Ishikawa (cell line): ENCODE results near the gene PRPF18.

Source experiments
- CEBPB ChIP-seq: IDR thresholded peaks from 2 replicates; pipeline ENCODE4 v1.6.1; 2012
- CREB1 ChIP-seq: IDR thresholded peaks from 2 replicates; pipeline ENCODE4 v1.6.1; 2012; ENCODE audit warnings: low read depth
- EGR1 ChIP-seq: IDR thresholded peaks from 2 replicates; pipeline ENCODE4 v1.6.1; 2012
- EP300 ChIP-seq: IDR thresholded peaks from 2 replicates; pipeline ENCODE4 v1.6.1; 2012; ENCODE audit warnings: borderline replicate concordance
- FOXM1 ChIP-seq: IDR thresholded peaks from 2 replicates; pipeline ENCODE4 v1.6.1; 2012; ENCODE audit warnings: low read depth, borderline replicate concordance
- MAX ChIP-seq: IDR thresholded peaks from 2 replicates; pipeline ENCODE4 v1.6.1; 2012
- NFIC ChIP-seq: IDR thresholded peaks from 2 replicates; pipeline ENCODE4 v1.6.1; 2012
- RAD21 ChIP-seq: IDR thresholded peaks from 2 replicates; pipeline ENCODE4 v1.6.1; 2012; ENCODE audit warnings: low read depth
- REST ChIP-seq: IDR thresholded peaks from 2 replicates; pipeline ENCODE4 v1.6.1; 2012; ENCODE audit warnings: low read depth, mild to moderate bottlenecking
- TAF1 ChIP-seq: IDR thresholded peaks from 2 replicates; pipeline ENCODE4 v1.6.1; 2012; ENCODE audit warnings: low read depth, mild to moderate bottlenecking
- TCF12 ChIP-seq: IDR thresholded peaks from 2 replicates; pipeline ENCODE4 v1.6.1; 2012; ENCODE audit warnings: low read depth
- TEAD4 ChIP-seq: IDR thresholded peaks from 2 replicates; pipeline ENCODE4 v1.6.1; 2012
- USF1 ChIP-seq: IDR thresholded peaks from 2 replicates; pipeline ENCODE4 v1.6.1; 2012
- YY1 ChIP-seq: IDR thresholded peaks from 2 replicates; pipeline ENCODE4 v1.6.1; 2012; ENCODE audit warnings: low read depth
- ZBTB7A ChIP-seq: IDR thresholded peaks from 2 replicates; pipeline ENCODE4 v1.6.1; 2012; ENCODE audit warnings: low read depth

PRPF18 gene

GRCh38 chr10:13555884-13556510 is 30.8 kb upstream of the PRPF18 start:
- TF ChIP-seq EGR1 (no peak), REST (no peak), TEAD4 (no peak), FOXM1 (no peak), MAX (no peak), RAD21 (no peak), CEBPB (no peak), EP300 (no peak), ZBTB7A (no peak), TAF1 (no peak), USF1 (no peak), NFIC (no peak), CREB1 (no peak), TCF12 (no peak), YY1 (no peak)

GRCh38 chr10:13559124-13559700 is 27.6 kb upstream of the PRPF18 start:
- TF ChIP-seq USF1: no peak

GRCh38 chr10:13560597-13560996 is 26.2 kb upstream of the PRPF18 start:
- peak; percentile 99 for TF ChIP-seq NFIC
- peak; percentile 16; the same call in 1 of the 2 replicates for TF ChIP-seq RAD21
- TF ChIP-seq EP300: peak; percentile 94
- TF ChIP-seq ZBTB7A: no peak
- peak; percentile 74 for TF ChIP-seq YY1
- TF ChIP-seq TCF12: peak; percentile 95
- peak; percentile 77 for TF ChIP-seq MAX
- 0 out of 2 replicates have a peak, but pooled peaks have one; percentile 38 for TF ChIP-seq USF1
- TF ChIP-seq TEAD4: peak; percentile 88
- TF ChIP-seq TAF1: no peak
- TF ChIP-seq REST: no peak
- TF ChIP-seq FOXM1: peak; percentile 86
- peak; percentile 68 for TF ChIP-seq CEBPB
- TF ChIP-seq CREB1: no peak
- TF ChIP-seq EGR1: no peak

- TF ChIP-seq TAF1 (no peak), USF1 (no peak; the same call in 1 of the 2 replicates), YY1 (0 out of 2 replicates have a peak, but pooled peaks have one; percentile 31), TCF12 (peak; percentile 91), FOXM1 (peak; percentile 58; the same call in 1 of the 2 replicates), REST (no peak), CREB1 (no peak), MAX (peak; percentile 59), ZBTB7A (no peak), EP300 (peak; percentile 90), CEBPB (peak; percentile 96), EGR1 (no peak), NFIC (peak; percentile 86), RAD21 (peak; percentile 15; the same call in 1 of the 2 replicates), TEAD4 (peak; percentile 79)
Observed at GRCh38 chr10:13563481-13564445, 23.0 kb upstream of the PRPF18 start.
